ENCODE results near the gene ARAP3. TPM values are rescaled to one million over a fixed set of nuclear protein-coding genes. Genes with fewer than 3 reads are reported as not detected.
A peak's percentile ranks its signal among the peaks of the same experiment; 100 is the strongest.

Gene ARAP3
- total and polyA plus RNA-seq, 9 of the 15 experiments (the other 6 are each of a cell fraction or from before 2014, with no cell fraction given): 0.83 to 25.7 (median 6.4) TPM

- TF ChIP-seq RB1 (IDR thresholded peaks at IDR 0.05; ENCODE audit: low read depth) (peak; percentile 79; the same call in 1 of the 2 replicates), SRSF1 (IDR thresholded peaks at IDR 0.05; ENCODE audit: low read depth, low read length) (no peak), CREM (IDR thresholded peaks at IDR 0.05; ENCODE audit: low read depth) (peak; percentile 67), ZEB2 (IDR thresholded peaks at IDR 0.05) (no peak), FOXO4 (CRISPR knock-in tag; IDR thresholded peaks at IDR 0.05) (no peak), GABPB1 (CRISPR knock-in tag; IDR thresholded peaks at IDR 0.05) (no peak), MAFF (IDR thresholded peaks at IDR 0.05; ENCODE audit: low read length) (no peak), SUPT5H (IDR thresholded peaks at IDR 0.05) (0 out of 2 replicates have a peak, but pooled peaks have one; percentile 48), SMC3 (conservative IDR thresholded peaks at IDR 0.05; ENCODE audit: insufficient read depth, low read depth, low read length) (no peak), SRSF7 (optimal IDR thresholded peaks at IDR 0.05; ENCODE audit: low read depth, low read length) (no peak), ZFP30 (CRISPR knock-in tag; IDR thresholded peaks at IDR 0.05; ENCODE audit: borderline replicate concordance) (no peak), DMBX1 (CRISPR knock-in tag; IDR thresholded peaks at IDR 0.05; ENCODE audit: borderline replicate concordance) (no peak), FOXP1 (CRISPR knock-in tag; IDR thresholded peaks at IDR 0.05) (peak; percentile 65), POLR2AphosphoS5 (IDR thresholded peaks at IDR 0.05; ENCODE audit: control insufficient read depth, insufficient read depth, low read depth, low read length) (peak; percentile 53), DDX20 (tag; IDR thresholded peaks at IDR 0.05; ENCODE audit: low read depth) (no peak), SOX6 (IDR thresholded peaks at IDR 0.05) (0 out of 2 replicates have a peak, but pooled peaks have one; percentile 17), POLR2A (conservative IDR thresholded peaks at IDR 0.05) (peak; percentile 74), TFE3 (CRISPR knock-in tag; IDR thresholded peaks at IDR 0.05) (no peak), ZNF668 (CRISPR knock-in tag; IDR thresholded peaks at IDR 0.05) (no peak), SIN3B (IDR thresholded peaks at IDR 0.05; ENCODE audit: low read depth) (peak; percentile 31; the same call in 1 of the 2 replicates), ZFX (CRISPR knock-in tag; IDR thresholded peaks at IDR 0.05) (peak; percentile 92), TRIM24 (IDR thresholded peaks at IDR 0.05) (0 out of 4 replicates have a peak, but pooled peaks of 1 of the 2 experiments have one; percentile 22), HSF4 (CRISPR knock-in tag; IDR thresholded peaks at IDR 0.05; ENCODE audit: borderline replicate concordance) (no peak), ZNF140 (CRISPR knock-in tag; IDR thresholded peaks at IDR 0.05) (no peak), BCL6 (CRISPR knock-in tag; IDR thresholded peaks at IDR 0.05) (no peak)
These were observed 45.5 kb downstream of the ARAP3 start, which contains the start of the genes HDAC3 and RELL2 (continued) for GRCh38 chr5:141636413-141637122.

Data from K562 (cell line).